ENCODE results near the gene GRB2. TPM values are rescaled to one million over a fixed set of nuclear protein-coding genes. Genes with fewer than 3 reads are reported as not detected.
A peak's percentile ranks its signal among the peaks of the same experiment; 100 is the strongest.
"Not testable (repeated sequence)": the region's sequence is repeated elsewhere in the genome, so short reads cannot be mapped to it uniquely, and the experiment has no call there.

GRB2 gene
- total RNA-seq, result 125 and 138 TPM in 2 replicates
- polyA plus RNA-seq (2012), result 109 TPM

- DNase-seq (ENCODE audit: low read depth), result peak; percentile 96
Observed at GRCh38 chr17:75405365-75406221, at the start of gene GRB2. TSS of gene GRB2 (minus strand) at chr17:75405678. CDS start at chr17:75393628, 12,050 bp downstream.

- not testable (repeated sequence) for DNase-seq (ENCODE audit: low read depth)
Observed at GRCh38 chr17:75454672-75455071, 49.2 kb upstream of the GRB2 start.

- DNase-seq (ENCODE audit: low read depth), result no peak
Observed at GRCh38 chr17:75454193-75454592, 48.7 kb upstream of the GRB2 start.

GRCh38 chr17:75450270-75450669 is 44.8 kb upstream of the GRB2 start:
- DNase-seq (ENCODE audit: low read depth), result no peak

GRCh38 chr17:75447951-75448856 is 42.7 kb upstream of the GRB2 start:
- no peak for DNase-seq (ENCODE audit: low read depth)

- not testable (repeated sequence) for DNase-seq (ENCODE audit: low read depth)
Observed at GRCh38 chr17:75445896-75446295, 40.4 kb upstream of the GRB2 start.

GRCh38 chr17:75445296-75445695 is 39.8 kb upstream of the GRB2 start:
- no peak for DNase-seq (ENCODE audit: low read depth)

- no peak for DNase-seq (ENCODE audit: low read depth)
Observed at GRCh38 chr17:75442168-75443103, 37.0 kb upstream of the GRB2 start.

GRCh38 chr17:75440738-75441448 is 35.4 kb upstream of the GRB2 start:
- DNase-seq (ENCODE audit: low read depth), result no peak

- DNase-seq (ENCODE audit: low read depth), result no peak
Observed at GRCh38 chr17:75439287-75439686, 33.8 kb upstream of the GRB2 start.

GRCh38 chr17:75437404-75437803 is 31.9 kb upstream of the GRB2 start:
- DNase-seq (ENCODE audit: low read depth), result not testable (repeated sequence)

- not testable (repeated sequence) for DNase-seq (ENCODE audit: low read depth)
Observed at GRCh38 chr17:75434433-75434832, 29.0 kb upstream of the GRB2 start.

GRCh38 chr17:75433218-75433783 is 27.8 kb upstream of the GRB2 start:
- peak; percentile 56 for DNase-seq (ENCODE audit: low read depth)

GRCh38 chr17:75430159-75430974 is 24.9 kb upstream of the GRB2 start:
- DNase-seq (ENCODE audit: low read depth), result peak; percentile 99

GRCh38 chr17:75428543-75429469 is 23.3 kb upstream of the GRB2 start:
- peak; percentile 77 for DNase-seq (ENCODE audit: low read depth)

GRCh38 chr17:75418531-75418930 is 13.1 kb upstream of the GRB2 start:
- no peak for DNase-seq (ENCODE audit: low read depth)

GRCh38 chr17:75417054-75417580 is 11.6 kb upstream of the GRB2 start:
- DNase-seq (ENCODE audit: low read depth), result no peak

- no peak for DNase-seq (ENCODE audit: low read depth)
Observed at GRCh38 chr17:75416006-75416405, 10.5 kb upstream of the GRB2 start.

All from myocyte (in vitro differentiated cells).